Sigmoid colon (tissue), 4 donors: ENCODE measurements around the gene KRT75.

ENCODE experiments used
- CTCF ChIP-seq, 4 experiments: fragments of 450-650 bp in 3 of 4; fragments of 200-600 bp in 1 of 4; IDR thresholded peaks; one replicate each; pipeline ENCODE4 v1.5.1; 2016 to 2019; ENCODE audit warnings: antibody characterized with exemption in 4 of 4, mild to moderate bottlenecking in 3 of 4, moderate library complexity in 2 of 4
- EP300 ChIP-seq, 4 donors: sonication (generic); formaldehyde crosslinking; IDR thresholded peaks; one replicate each; pipeline ENCODE4 v1.6.1; 2017; ENCODE audit warnings: antibody characterized with exemption in 4 of 4
- POLR2A ChIP-seq, 2 donors: fragments of 450-650 bp; IDR thresholded peaks; one replicate each; pipeline ENCODE4 v1.6.1; 2016; ENCODE audit warnings: antibody characterized with exemption in 2 of 2, mild to moderate bottlenecking in 2 of 2, moderate library complexity in 2 of 2
- POLR2AphosphoS5 ChIP-seq, 4 donors: sonication (generic); formaldehyde crosslinking; IDR thresholded peaks; one replicate each; pipeline ENCODE4 v1.6.1; 2017; ENCODE audit warnings: antibody characterized with exemption in 4 of 4

GRCh38 chr12:52385226-52385702, 48.9 kb downstream of the KRT75 start, which contains the start of gene KRT84:
- TF ChIP-seq CTCF (IDR thresholded peaks at IDR 0.05) (no peak), EP300 (IDR thresholded peaks at IDR 0.05) (no peak), POLR2AphosphoS5 (IDR thresholded peaks at IDR 0.05) (no peak), POLR2A (IDR thresholded peaks at IDR 0.05) (no peak)
